Measurements from ENCODE around the gene RXRA. TPM values are rescaled to one million over a fixed set of nuclear protein-coding genes. Genes with fewer than 3 reads are reported as not detected.
"Not testable (repeated sequence)": the region's sequence is repeated elsewhere in the genome, so short reads cannot be mapped to it uniquely, and the experiment has no call there.

The RXRA gene
- polyA plus RNA-seq, 3 donors: 15.8 to 91.0 (median 23.2) TPM

- H3K36me3 Mint-ChIP-seq: no peaks in the 10 kb centered on the region
- intact Hi-C loops (cut with micrococcal nuclease): loop anchor here in 1 of 2 donors (10.0 kb wide), 1 partner anchor 111 kb away; no protein-coding TSS in a partner anchor
- TF ChIP-seq CTCF (IDR thresholded peaks at IDR 0.05): no peak
Measured at GRCh38 chr9:134305533-134305932, 20.7 kb upstream of the RXRA start.

GRCh38 chr9:134306042-134306441 is 20.2 kb upstream of the RXRA start:
- H3K27ac ChIP-seq (ENCODE audit: low read depth in 1 of 2, low read length in 2 of 2); H3K4me1 ChIP-seq (ENCODE audit: control insufficient read depth in 1 of 2, insufficient read depth in 2 of 2, low read length in 2 of 2); H3K4me3 ChIP-seq (replicated peaks in 1 of 3; ENCODE audit: low read depth in 2 of 3, low read length in 3 of 3); H3K4me1 Mint-ChIP-seq; H3K9me3 ChIP-seq (replicated peaks in 1 of 2; ENCODE audit: control insufficient read depth in 1 of 2, insufficient read depth in 1 of 2, low read length in 2 of 2); H3K9ac ChIP-seq (ENCODE audit: insufficient read depth, low read length, poor library complexity, severe bottlenecking); H2AFZ ChIP-seq (ENCODE audit: insufficient read depth, low read depth, low read length, poor library complexity, severe bottlenecking); H3K4me2 ChIP-seq (replicated peaks; ENCODE audit: extremely low read depth, low read length, poor library complexity, severe bottlenecking); H3K4me3 Mint-ChIP-seq; H3K36me3 ChIP-seq (replicated peaks in 1 of 2; ENCODE audit: control insufficient read depth in 1 of 2, insufficient read depth in 2 of 2, low read length in 2 of 2); H4K20me1 ChIP-seq (ENCODE audit: insufficient read depth, low read length); DNase-seq; H3K36me3 Mint-ChIP-seq; H3K79me2 ChIP-seq (ENCODE audit: insufficient read depth, low read length); H3K27me3 ChIP-seq (ENCODE audit: control insufficient read depth in 2 of 2, insufficient read depth in 2 of 2, low read length in 2 of 2); H3K27ac Mint-ChIP-seq; H3K9me3 Mint-ChIP-seq: not testable (repeated sequence)
- intact Hi-C loops (cut with micrococcal nuclease): loop anchor here in 1 of 2 donors (10.0 kb wide), 1 partner anchor 111 kb away; no protein-coding TSS in a partner anchor
- peaks cover 3 to 11% (median 9%) of the 10 kb centered on the region in 3 donors for H3K27me3 Mint-ChIP-seq (ENCODE audit: low read depth in 3 of 3)

More at GRCh38 chr9:134305533-134305932, 20.7 kb upstream of the RXRA start:
- Histone ChIP-seq H4K20me1 (ENCODE audit: insufficient read depth, low read length) (no peaks in the 10 kb centered on the region), H3K4me2 (replicated peaks; ENCODE audit: extremely low read depth, low read length, poor library complexity, severe bottlenecking) (no peak overlapping the region), H3K9ac (ENCODE audit: insufficient read depth, low read length, poor library complexity, severe bottlenecking) (no peak overlapping the region), H2AFZ (ENCODE audit: insufficient read depth, low read depth, low read length, poor library complexity, severe bottlenecking) (no peak overlapping the region), H3K27ac (ENCODE audit: low read depth in 1 of 2, low read length in 2 of 2) (no peak overlapping the region), H3K4me1 (ENCODE audit: control insufficient read depth in 1 of 2, insufficient read depth in 2 of 2, low read length in 2 of 2) (no peaks in the 10 kb centered on the region), H3K79me2 (ENCODE audit: insufficient read depth, low read length) (no peaks in the 10 kb centered on the region), H3K4me3 (replicated peaks in 1 of 3; ENCODE audit: low read depth in 2 of 3, low read length in 3 of 3) (no peak overlapping the region), H3K27me3 (ENCODE audit: control insufficient read depth in 2 of 2, insufficient read depth in 2 of 2, low read length in 2 of 2) (no peaks in the 10 kb centered on the region), H3K9me3 (replicated peaks in 1 of 2; ENCODE audit: control insufficient read depth in 1 of 2, insufficient read depth in 1 of 2, low read length in 2 of 2) (no peaks in the 10 kb centered on the region), H3K36me3 (replicated peaks in 1 of 2; ENCODE audit: control insufficient read depth in 1 of 2, insufficient read depth in 2 of 2, low read length in 2 of 2) (no peaks in the 10 kb centered on the region)
- 100% methylated on average over 1 of the region's 1 CpG for WGBS (ENCODE audit: insufficient coverage)
- no peak for DNase-seq
- no peak overlapping the region for H3K4me3 Mint-ChIP-seq
- peaks cover 0 to 4% (median 1%) of the 10 kb centered on the region in 7 donors for H3K9me3 Mint-ChIP-seq
- no peak overlapping the region for H3K27ac Mint-ChIP-seq
- H3K4me1 Mint-ChIP-seq: no peaks in the 10 kb centered on the region
- peaks cover 3 to 12% (median 9%) of the 10 kb centered on the region in 3 donors for H3K27me3 Mint-ChIP-seq (ENCODE audit: low read depth in 3 of 3)
